ENCODE data around the gene NBPF11. TPM values are rescaled to one million over a fixed set of nuclear protein-coding genes. Genes with fewer than 3 reads are reported as not detected.
A peak's percentile ranks its signal among the peaks of the same experiment; 100 is the strongest.
"Not testable (repeated sequence)": the region's sequence is repeated elsewhere in the genome, so short reads cannot be mapped to it uniquely, and the experiment has no call there.

NBPF11 gene
- total RNA-seq, 1 experiment from 2014 or later = 10.5 TPM

DNA sequence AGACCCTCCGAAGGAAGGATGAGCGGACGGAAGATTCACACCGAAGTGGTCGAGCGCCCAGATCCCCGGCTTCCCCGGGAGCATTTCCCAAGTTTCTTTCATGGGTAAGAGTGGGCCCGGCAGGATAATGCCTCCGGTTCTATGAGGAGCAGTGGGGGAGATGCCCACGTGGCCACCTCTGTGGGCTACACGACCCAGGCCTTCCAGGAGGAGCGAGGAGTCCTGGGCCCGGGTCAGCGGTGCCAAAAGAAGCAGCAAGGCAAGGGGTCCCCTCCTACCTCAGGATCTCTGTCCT lies 7.9 kb upstream of the NBPF11 start:
- Mint-ChIP-seq H3K27ac (peak overlapping the region; percentile 27; the same call in 1 of the 2 replicates), H3K4me3 (no peak overlapping the region), H3K9me3 (no peaks in the 10 kb centered on the region), H3K36me3 (no peaks in the 10 kb centered on the region), H3K4me1 (peaks cover 33% of the 10 kb centered on the region), H3K27me3 (ENCODE audit: low read depth) (no peaks in the 10 kb centered on the region; the same call in 1 of the 2 replicates)
- ChIA-PET CTCF (no interaction called here), POLR2A (interaction anchor here (1.4 kb wide), 1 partner anchor 103 kb away, joined by 6 read pairs; no protein-coding TSS in a partner anchor)
- ATAC-seq (no peak), DNase-seq (ENCODE audit: low spot score) (no peak)
- TF ChIP-seq CREM (CRISPR knock-in tag; IDR thresholded peaks at IDR 0.05) (no peak), GTF2I (CRISPR knock-in tag; conservative IDR thresholded peaks at IDR 0.05) (no peak), SMAD4 (CRISPR knock-in tag; IDR thresholded peaks at IDR 0.05) (no peak), TEAD1 (CRISPR knock-in tag; IDR thresholded peaks at IDR 0.05) (no peak), SOX15 (CRISPR knock-in tag; IDR thresholded peaks at IDR 0.05) (no peak), ZNF396 (CRISPR knock-in tag; IDR thresholded peaks at IDR 0.05; ENCODE audit: borderline replicate concordance) (no peak), GABPB1 (CRISPR knock-in tag; IDR thresholded peaks at IDR 0.05) (no peak)
- TF ChIP-seq, protein P1, sequence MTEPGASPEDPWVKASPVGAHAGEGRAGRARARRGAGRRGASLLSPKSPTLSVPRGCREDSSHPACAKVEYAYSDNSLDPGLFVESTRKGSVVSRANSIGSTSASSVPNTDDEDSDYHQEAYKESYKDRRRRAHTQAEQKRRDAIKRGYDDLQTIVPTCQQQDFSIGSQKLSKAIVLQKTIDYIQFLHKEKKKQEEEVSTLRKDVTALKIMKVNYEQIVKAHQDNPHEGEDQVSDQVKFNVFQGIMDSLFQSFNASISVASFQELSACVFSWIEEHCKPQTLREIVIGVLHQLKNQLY (CRISPR knock-in tag; IDR thresholded peaks at IDR 0.05) = no peak
- TF ChIP-seq, protein P2, sequence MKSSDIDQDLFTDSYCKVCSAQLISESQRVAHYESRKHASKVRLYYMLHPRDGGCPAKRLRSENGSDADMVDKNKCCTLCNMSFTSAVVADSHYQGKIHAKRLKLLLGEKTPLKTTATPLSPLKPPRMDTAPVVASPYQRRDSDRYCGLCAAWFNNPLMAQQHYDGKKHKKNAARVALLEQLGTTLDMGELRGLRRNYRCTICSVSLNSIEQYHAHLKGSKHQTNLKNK (CRISPR knock-in tag; IDR thresholded peaks at IDR 0.05) = no peak
- TF ChIP-seq, protein P3, sequence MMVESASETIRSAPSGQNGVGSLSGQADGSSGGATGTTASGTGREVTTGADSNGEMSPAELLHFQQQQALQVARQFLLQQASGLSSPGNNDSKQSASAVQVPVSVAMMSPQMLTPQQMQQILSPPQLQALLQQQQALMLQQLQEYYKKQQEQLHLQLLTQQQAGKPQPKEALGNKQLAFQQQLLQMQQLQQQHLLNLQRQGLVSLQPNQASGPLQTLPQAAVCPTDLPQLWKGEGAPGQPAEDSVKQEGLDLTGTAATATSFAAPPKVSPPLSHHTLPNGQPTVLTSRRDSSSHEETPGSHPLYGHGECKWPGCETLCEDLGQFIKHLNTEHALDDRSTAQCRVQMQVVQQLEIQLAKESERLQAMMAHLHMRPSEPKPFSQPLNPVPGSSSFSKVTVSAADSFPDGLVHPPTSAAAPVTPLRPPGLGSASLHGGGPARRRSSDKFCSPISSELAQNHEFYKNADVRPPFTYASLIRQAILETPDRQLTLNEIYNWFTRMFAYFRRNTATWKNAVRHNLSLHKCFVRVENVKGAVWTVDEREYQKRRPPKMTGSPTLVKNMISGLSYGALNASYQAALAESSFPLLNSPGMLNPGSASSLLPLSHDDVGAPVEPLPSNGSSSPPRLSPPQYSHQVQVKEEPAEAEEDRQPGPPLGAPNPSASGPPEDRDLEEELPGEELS (CRISPR knock-in tag; IDR thresholded peaks at IDR 0.05) = no peak

DNA sequence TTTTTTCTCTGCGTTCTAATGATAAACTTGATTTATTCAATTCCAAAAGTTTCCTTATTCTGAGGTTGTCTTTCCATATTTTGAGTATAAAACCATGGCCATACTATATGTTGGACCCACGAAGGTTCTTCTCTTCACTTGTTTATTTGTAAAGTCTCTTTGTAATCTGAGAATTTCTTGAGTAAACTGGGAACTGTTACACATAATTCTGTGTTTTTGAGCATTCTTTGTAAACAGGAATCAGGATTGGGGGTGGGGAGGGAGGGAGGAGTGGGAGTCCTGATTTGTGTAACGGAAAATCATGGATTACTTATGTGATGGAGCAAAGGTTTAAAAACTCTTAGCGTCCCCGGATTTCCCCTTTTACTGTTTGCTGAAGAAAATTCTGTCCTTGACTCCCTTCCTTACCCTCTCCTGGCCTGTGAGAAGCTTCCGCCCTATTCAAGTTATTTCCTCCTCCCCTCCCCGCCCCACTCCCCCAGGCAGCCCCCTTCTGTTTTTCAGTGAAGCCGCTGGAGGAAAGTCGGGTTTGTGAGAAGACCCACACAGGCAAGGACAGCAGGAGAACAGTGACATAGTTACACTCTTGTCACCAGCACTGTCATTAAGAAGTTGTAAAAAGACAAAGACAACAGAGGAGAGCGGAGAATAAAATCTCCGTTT lies 6.4 kb upstream of the NBPF11 start:
- Mint-ChIP-seq H3K4me3 (no peak overlapping the region), H3K27me3 (ENCODE audit: low read depth) (no peaks in the 10 kb centered on the region; the same call in 1 of the 2 replicates), H3K36me3 (no peaks in the 10 kb centered on the region), H3K9me3 (no peaks in the 10 kb centered on the region), H3K27ac (peak overlapping the region; percentile 32), H3K4me1 (peaks cover 33% of the 10 kb centered on the region)
- TF ChIP-seq, protein P4, sequence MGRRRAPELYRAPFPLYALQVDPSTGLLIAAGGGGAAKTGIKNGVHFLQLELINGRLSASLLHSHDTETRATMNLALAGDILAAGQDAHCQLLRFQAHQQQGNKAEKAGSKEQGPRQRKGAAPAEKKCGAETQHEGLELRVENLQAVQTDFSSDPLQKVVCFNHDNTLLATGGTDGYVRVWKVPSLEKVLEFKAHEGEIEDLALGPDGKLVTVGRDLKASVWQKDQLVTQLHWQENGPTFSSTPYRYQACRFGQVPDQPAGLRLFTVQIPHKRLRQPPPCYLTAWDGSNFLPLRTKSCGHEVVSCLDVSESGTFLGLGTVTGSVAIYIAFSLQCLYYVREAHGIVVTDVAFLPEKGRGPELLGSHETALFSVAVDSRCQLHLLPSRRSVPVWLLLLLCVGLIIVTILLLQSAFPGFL (CRISPR knock-in tag; IDR thresholded peaks at IDR 0.05; ENCODE audit: borderline replicate concordance) = no peak
- TF ChIP-seq, protein P5, sequence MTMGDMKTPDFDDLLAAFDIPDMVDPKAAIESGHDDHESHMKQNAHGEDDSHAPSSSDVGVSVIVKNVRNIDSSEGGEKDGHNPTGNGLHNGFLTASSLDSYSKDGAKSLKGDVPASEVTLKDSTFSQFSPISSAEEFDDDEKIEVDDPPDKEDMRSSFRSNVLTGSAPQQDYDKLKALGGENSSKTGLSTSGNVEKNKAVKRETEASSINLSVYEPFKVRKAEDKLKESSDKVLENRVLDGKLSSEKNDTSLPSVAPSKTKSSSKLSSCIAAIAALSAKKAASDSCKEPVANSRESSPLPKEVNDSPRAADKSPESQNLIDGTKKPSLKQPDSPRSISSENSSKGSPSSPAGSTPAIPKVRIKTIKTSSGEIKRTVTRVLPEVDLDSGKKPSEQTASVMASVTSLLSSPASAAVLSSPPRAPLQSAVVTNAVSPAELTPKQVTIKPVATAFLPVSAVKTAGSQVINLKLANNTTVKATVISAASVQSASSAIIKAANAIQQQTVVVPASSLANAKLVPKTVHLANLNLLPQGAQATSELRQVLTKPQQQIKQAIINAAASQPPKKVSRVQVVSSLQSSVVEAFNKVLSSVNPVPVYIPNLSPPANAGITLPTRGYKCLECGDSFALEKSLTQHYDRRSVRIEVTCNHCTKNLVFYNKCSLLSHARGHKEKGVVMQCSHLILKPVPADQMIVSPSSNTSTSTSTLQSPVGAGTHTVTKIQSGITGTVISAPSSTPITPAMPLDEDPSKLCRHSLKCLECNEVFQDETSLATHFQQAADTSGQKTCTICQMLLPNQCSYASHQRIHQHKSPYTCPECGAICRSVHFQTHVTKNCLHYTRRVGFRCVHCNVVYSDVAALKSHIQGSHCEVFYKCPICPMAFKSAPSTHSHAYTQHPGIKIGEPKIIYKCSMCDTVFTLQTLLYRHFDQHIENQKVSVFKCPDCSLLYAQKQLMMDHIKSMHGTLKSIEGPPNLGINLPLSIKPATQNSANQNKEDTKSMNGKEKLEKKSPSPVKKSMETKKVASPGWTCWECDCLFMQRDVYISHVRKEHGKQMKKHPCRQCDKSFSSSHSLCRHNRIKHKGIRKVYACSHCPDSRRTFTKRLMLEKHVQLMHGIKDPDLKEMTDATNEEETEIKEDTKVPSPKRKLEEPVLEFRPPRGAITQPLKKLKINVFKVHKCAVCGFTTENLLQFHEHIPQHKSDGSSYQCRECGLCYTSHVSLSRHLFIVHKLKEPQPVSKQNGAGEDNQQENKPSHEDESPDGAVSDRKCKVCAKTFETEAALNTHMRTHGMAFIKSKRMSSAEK (CRISPR knock-in tag; IDR thresholded peaks at IDR 0.05; ENCODE audit: borderline replicate concordance) = no peak
- ATAC-seq = peak; percentile 12; the same call in 1 of the 2 replicates
- ChIA-PET CTCF (no interaction called here), POLR2A (no interaction called here)
- no peak for DNase-seq (ENCODE audit: low spot score)

DNA sequence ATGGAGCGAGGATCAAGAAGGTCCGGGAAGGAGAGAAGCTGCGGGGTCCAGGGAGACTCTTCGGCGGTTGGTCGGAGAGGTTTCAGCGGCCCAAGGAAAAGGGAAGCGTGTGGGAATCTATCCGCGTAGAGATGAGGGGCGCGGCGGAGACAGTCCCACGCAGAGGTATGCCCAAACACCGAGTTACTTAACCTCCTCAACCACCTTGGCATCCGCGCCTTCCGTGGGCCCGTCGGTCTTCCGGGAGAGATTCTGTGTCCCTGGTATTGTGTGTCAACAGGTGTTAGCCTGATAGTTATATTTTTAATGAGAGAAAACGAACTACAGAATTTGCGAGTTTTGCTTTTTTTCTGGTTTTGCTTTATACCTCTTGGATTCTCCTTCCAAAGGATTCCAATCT lies 5.7 kb upstream of the NBPF11 start:
- CTCF ChIA-PET; H3K4me3 Mint-ChIP-seq; H3K27me3 Mint-ChIP-seq (ENCODE audit: low read depth); DNase-seq (ENCODE audit: low spot score); H3K36me3 Mint-ChIP-seq; POLR2A ChIA-PET; ATAC-seq; H3K9me3 Mint-ChIP-seq: not testable (repeated sequence)
- peak overlapping the region; percentile 32; the same call in 1 of the 2 replicates for H3K27ac Mint-ChIP-seq
- H3K4me1 Mint-ChIP-seq = peaks cover 35% of the 10 kb centered on the region

DNA sequence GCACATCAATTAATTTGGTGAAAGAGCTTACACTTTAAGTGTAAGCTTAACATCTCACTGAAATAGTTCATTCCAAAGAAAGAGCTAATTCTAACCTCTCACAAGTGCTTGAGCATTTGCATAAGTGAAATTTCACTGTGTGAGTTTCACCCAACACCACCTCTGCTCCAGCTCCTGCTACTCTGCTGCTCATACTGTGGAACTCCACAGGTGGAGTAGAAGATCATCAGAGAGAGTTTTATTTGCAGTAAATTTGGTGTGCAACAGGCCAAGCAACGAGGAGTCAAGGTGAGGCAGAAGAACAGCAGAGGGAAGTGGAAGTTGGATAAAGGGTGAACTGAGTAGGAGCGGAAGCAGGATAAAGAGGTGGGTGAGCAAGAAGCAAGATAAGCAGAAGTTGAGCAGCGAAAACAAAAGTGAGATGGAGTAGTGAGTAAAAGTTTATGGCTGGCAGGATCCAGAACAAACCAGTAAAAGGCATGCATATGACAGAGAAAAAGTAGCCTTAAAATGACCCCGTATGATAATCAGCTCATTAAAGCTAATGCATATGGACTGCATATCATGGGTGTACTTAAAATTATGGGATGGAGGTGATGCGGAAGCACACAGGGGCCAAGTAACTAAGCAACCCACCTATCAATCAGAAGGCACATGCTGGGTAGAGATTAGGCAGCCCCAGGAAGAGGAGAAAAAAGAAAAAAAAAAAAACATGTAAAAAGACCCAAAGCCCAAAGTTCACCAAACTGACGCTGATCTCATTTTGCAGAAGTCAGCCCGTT lies 3.6 kb upstream of the NBPF11 start:
- DNase-seq (ENCODE audit: low spot score); H3K27ac Mint-ChIP-seq; H3K27me3 Mint-ChIP-seq (ENCODE audit: low read depth); CTCF ChIA-PET; H3K36me3 Mint-ChIP-seq; ATAC-seq; H3K4me3 Mint-ChIP-seq; H3K9me3 Mint-ChIP-seq; POLR2A ChIA-PET: not testable (repeated sequence)
- peaks cover 36% of the 10 kb centered on the region for H3K4me1 Mint-ChIP-seq

DNA sequence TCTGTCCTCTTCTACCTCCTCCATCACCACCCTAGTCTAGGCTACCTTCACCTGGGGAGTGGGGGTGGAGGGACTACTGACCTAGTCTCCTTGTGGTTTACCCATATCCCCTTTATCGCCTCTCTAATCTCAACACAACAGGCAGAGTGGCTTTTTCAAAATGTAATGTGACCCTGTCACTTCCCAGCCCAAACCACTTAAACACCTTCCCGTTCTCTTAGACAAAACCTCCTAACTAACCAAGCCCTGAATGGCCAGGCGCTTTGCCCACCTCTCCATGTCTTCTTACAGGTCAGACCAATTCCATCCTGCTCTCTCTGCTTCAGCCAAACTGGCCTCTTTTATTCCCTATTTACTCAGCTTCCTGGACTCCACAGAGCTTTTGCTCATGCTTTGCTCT lies 714 bp upstream of the NBPF11 start:
- ATAC-seq = not testable (repeated sequence)

More for the DNA sequence above, 714 bp upstream of the NBPF11 start:
- Mint-ChIP-seq H3K27ac (peak overlapping the region; percentile 59), H3K4me3 (peak overlapping the region; percentile 46), H3K4me1 (peaks cover 16% of the 10 kb centered on the region)
- POLR2A ChIA-PET = interaction anchor here (1.7 kb wide), 1 partner anchor 111 kb away, joined by 6 read pairs; no protein-coding TSS in a partner anchor
- H3K27me3 Mint-ChIP-seq (ENCODE audit: low read depth); DNase-seq (ENCODE audit: low spot score); H3K9me3 Mint-ChIP-seq; H3K36me3 Mint-ChIP-seq; CTCF ChIA-PET: not testable (repeated sequence)
